HG02588 (cell line): ENCODE results near the gene KIF17.

Source experiments
- ATAC-seq: cut with Tn5 transposase; IDR thresholded peaks from one replicate; pipeline ENCODE4 v1.9.1; 2021; ENCODE audit warnings: mild to moderate bottlenecking, moderate library complexity; ENCODE audit not compliant: unreplicated experiment

KIF17 gene

GRCh38 chr1:20632386-20632785 is 85.4 kb downstream of the KIF17 start:
- ATAC-seq: no peak

DNA sequence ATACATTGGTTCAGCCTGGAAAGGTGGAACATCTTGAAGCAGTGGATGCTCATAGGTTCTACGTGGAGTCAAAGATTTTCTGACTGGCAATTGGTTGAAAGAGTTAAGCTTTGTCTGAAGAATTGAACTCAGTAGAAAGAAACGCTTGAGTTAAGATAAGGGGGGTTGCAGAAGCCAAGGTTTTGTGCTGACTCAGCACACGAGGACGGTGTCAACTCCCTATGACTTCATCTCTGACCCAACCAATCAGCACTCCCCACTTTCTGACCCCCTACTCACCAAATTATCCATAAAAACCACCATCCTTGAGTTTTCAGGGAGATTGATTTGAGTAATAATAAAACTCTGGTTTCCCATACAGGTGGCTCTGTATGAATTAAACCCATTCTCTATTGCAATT is 87.1 kb downstream of the KIF17 start:
- no peak for ATAC-seq

DNA sequence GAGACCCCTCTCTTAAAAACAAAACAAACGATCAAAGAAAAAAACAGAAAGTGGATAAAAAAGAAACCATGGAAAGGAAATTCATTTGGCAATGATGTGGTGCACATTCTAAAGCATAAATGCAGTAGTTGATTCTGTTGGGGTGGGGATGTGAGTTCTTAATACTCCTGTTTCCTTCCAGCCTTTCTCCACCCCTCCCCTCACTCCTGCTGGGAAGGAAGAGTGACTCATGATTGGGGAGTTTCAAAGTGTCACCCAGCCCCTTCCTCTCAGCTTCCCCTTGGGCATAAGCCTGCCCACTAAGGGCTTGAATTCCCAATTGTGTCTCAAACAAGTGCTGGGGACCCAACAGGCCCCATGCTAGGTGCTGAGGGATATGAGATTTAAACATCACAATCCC is 91.3 kb downstream of the KIF17 start:
- no peak for ATAC-seq

GRCh38 chr1:20626098-20626427 is 91.7 kb downstream of the KIF17 start:
- ATAC-seq: no peak

GRCh38 chr1:20625176-20626097 is 92.4 kb downstream of the KIF17 start:
- no peak for ATAC-seq

- ATAC-seq: no peak
Observed at GRCh38 chr1:20624709-20625108, 93.1 kb downstream of the KIF17 start.

GRCh38 chr1:20621012-20621411 is 96.8 kb downstream of the KIF17 start:
- ATAC-seq: no peak

DNA sequence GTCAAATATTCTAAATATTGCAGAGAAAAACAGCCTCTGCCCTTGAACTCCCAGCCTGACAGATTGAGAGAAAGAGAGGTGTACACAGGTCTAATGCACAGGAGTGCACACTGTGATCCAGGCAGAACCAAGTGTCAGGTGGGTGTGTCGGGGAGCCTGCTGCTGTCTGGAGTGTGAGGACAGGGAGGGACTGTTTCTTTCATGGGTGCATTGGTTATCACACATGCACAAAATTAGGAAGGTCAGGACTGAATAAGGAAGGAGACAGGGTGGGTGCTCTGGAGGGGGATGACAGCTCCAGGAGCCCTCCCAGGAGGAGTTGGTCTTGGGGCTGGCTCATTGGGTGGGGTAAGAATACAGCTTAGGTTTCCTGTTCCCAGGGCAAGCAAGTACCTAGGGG is 97.8 kb downstream of the KIF17 start:
- no peak for ATAC-seq

GRCh38 chr1:20618550-20618949 is 99.3 kb downstream of the KIF17 start:
- no peak for ATAC-seq

GRCh38 chr1:20616847-20617487 is 100.8 kb downstream of the KIF17 start:
- no peak for ATAC-seq

GRCh38 chr1:20615946-20616846 is 101.6 kb downstream of the KIF17 start:
- no peak for ATAC-seq

DNA sequence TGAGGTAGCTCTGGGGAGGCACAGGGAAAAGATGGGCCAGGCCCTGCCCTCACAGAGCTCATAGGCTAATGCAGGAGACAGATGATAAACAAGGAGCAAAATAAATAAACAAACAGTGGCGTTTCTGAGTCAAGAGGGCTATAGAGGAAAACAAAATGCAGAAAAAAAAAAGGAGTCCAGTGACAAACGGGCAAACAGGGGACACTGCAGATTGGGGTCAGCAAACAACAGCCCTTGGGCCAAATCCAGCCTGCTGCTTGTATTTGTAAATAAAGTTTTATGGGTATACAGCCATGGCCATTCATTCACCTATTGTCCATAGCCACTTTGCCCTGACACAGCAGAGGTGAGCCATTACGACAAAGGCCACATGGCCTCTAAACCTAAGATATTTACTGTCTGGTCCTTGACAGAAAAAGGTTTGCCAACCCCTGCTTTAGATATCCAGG is 103.7 kb downstream of the KIF17 start:
- ATAC-seq: no peak
